ENCODE measurements around the gene PLCH1. TPM values are rescaled to one million over a fixed set of nuclear protein-coding genes. Genes with fewer than 3 reads are reported as not detected.

PLCH1 gene
- total RNA-seq, 1 donor from 2014 or later: not detected

DNA sequence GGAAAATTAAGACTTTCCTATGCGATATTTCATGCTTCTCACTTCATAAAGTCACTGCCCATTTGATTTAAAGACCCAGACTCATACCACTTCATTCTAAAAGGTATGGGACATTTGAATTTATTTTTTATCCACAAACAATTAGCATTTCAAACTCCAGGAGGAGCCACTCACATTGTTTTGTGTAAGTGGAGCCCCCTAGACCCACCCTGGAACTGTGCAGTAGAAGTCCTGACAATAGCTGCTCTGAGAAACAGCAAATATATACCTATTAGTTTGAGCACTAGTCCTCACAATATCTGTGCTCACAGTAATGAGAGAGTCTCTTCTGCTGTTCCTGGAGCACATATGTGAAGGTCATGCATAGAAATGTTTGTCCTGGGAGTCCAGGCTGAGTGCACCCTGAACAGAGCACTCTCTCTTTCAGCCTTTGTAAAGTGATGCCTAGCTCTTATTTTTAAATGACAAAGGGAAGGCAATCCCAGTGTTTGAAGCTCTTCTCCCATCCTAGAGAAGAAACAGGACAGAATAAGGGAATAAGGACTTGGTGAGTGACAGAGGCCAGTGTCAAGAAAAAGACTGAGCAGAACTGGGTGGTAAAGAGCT lies 323.9 kb downstream of the PLCH1 start:
- Mint-ChIP-seq H3K36me3 (ENCODE audit: unreplicated experiment) (no peaks in the 10 kb centered on the region), H3K9me3 (ENCODE audit: unreplicated experiment) (no peaks in the 10 kb centered on the region), H3K27ac (ENCODE audit: unreplicated experiment) (peak overlapping the region; percentile 40), H3K4me1 (ENCODE audit: unreplicated experiment) (peaks cover 11% of the 10 kb centered on the region), H3K27me3 (ENCODE audit: unreplicated experiment) (no peaks in the 10 kb centered on the region), H3K4me3 (ENCODE audit: unreplicated experiment) (no peak overlapping the region)
- TF ChIP-seq, protein P1, sequence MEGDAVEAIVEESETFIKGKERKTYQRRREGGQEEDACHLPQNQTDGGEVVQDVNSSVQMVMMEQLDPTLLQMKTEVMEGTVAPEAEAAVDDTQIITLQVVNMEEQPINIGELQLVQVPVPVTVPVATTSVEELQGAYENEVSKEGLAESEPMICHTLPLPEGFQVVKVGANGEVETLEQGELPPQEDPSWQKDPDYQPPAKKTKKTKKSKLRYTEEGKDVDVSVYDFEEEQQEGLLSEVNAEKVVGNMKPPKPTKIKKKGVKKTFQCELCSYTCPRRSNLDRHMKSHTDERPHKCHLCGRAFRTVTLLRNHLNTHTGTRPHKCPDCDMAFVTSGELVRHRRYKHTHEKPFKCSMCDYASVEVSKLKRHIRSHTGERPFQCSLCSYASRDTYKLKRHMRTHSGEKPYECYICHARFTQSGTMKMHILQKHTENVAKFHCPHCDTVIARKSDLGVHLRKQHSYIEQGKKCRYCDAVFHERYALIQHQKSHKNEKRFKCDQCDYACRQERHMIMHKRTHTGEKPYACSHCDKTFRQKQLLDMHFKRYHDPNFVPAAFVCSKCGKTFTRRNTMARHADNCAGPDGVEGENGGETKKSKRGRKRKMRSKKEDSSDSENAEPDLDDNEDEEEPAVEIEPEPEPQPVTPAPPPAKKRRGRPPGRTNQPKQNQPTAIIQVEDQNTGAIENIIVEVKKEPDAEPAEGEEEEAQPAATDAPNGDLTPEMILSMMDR (IDR thresholded peaks at IDR 0.05): peak; percentile 17
- DNase-seq (ENCODE audit: extremely low spot score, unreplicated experiment): no peak

DNA sequence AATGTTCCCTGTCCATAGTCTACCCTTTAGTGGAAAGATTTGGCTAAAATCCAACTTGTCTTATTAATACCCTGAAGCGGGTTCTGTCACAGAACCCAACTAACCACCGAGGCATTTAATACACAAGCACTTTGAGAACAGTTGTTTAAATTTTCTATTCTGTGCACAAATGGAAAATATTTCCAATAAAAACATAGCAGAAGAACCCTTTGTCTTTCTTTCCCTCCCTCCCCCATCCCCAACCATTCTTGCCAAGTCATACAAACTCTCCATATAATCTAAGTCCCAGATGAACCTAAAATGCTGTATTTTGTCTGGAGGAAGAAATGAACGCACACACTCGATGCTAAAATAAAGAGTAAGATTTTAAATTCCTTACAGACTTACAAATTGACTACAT lies 324.5 kb downstream of the PLCH1 start:
- no peaks in the 10 kb centered on the region for H3K27me3 Mint-ChIP-seq (ENCODE audit: unreplicated experiment)
- H3K36me3 Mint-ChIP-seq (ENCODE audit: unreplicated experiment): no peaks in the 10 kb centered on the region
- DNase-seq (ENCODE audit: extremely low spot score, unreplicated experiment): no peak
- no peak overlapping the region for H3K4me3 Mint-ChIP-seq (ENCODE audit: unreplicated experiment)
- peak overlapping the region; percentile 40 for H3K27ac Mint-ChIP-seq (ENCODE audit: unreplicated experiment)
- no peaks in the 10 kb centered on the region for H3K9me3 Mint-ChIP-seq (ENCODE audit: unreplicated experiment)
- H3K4me1 Mint-ChIP-seq (ENCODE audit: unreplicated experiment): peaks cover 11% of the 10 kb centered on the region
- TF ChIP-seq, protein P1 (IDR thresholded peaks at IDR 0.05): no peak

DNA sequence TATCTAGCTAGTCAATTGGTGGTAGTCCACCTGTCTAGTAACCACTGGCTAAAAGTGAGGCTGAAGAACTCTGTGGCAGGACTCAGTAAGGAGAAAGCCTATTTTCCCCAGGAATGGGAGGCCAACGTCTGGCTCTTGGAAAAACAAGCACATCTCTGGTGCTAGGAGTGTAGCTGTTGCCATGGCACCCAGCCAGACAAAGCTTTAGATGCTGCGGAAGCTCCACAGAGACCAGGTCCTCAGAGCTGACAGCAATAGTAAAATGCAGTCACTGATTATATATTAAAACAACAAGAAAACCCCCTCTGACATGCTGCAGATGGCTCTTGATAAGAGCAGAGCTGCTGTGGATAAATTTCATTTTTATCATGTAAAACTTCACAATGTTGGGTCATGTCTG lies 326.5 kb downstream of the PLCH1 start:
- H3K4me1 Mint-ChIP-seq (ENCODE audit: unreplicated experiment): peaks cover 11% of the 10 kb centered on the region
- no peak overlapping the region for H3K4me3 Mint-ChIP-seq (ENCODE audit: unreplicated experiment)
- TF ChIP-seq, protein P1 (IDR thresholded peaks at IDR 0.05): no peak

DNA sequence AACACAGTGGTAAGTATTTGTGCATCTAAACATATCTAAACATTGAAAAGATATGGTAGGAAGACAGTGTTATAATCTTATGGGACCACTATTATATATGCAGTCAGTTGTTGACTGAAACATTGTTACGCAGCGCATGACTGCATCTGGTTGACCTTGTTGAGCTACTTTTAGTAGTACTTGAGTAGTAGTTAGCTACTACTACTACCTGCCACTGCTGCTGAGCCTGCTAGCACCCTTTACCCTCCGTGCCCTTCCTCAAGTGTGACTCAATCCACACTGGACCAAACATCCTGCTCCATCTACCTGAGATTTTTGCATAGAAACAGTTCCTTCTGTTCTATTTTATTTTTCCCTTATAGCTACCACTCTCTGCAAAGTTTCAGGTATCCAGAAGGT lies 327.8 kb downstream of the PLCH1 start:
- H3K36me3 Mint-ChIP-seq (ENCODE audit: unreplicated experiment): no peaks in the 10 kb centered on the region

More for the DNA sequence above, 326.5 kb downstream of the PLCH1 start:
- Mint-ChIP-seq H3K27ac (ENCODE audit: unreplicated experiment) (no peak overlapping the region), H3K27me3 (ENCODE audit: unreplicated experiment) (no peaks in the 10 kb centered on the region), H3K9me3 (ENCODE audit: unreplicated experiment) (no peaks in the 10 kb centered on the region), H3K36me3 (ENCODE audit: unreplicated experiment) (no peaks in the 10 kb centered on the region)
- DNase-seq (ENCODE audit: extremely low spot score, unreplicated experiment): no peak

DNA sequence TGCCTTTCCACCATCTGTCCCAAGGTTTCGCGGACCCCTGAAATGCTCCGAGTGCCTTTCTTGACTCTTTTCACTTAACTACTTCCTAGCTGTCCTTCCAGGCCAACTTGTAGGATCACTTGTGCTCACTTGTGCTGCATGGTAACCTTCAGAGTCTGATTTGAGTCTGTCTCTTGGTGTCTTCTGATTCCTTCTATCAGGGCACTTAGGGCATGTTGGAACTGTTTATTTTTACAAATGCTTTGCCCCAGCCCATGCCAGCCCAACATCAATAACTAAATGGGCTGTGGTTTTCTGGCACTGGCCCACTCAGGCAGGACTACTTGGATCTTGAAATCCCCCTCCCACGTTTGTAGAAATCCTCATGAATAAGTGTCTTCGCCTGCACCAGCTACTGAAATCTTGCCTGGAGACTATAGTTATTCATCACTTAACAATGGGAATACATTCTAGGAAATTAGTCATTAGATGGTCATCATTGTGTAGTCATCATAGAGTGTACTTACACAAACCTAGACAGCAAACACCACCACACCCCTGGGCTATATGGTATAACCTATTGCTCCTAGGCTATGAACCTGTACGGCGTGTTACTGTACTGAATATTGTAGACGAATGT lies 328.3 kb downstream of the PLCH1 start:
- no peak for DNase-seq (ENCODE audit: extremely low spot score, unreplicated experiment)
- H3K9me3 Mint-ChIP-seq (ENCODE audit: unreplicated experiment): no peaks in the 10 kb centered on the region
- peaks cover 11% of the 10 kb centered on the region for H3K4me1 Mint-ChIP-seq (ENCODE audit: unreplicated experiment)
- H3K4me3 Mint-ChIP-seq (ENCODE audit: unreplicated experiment): no peak overlapping the region
- H3K27ac Mint-ChIP-seq (ENCODE audit: unreplicated experiment): no peak overlapping the region
- no peaks in the 10 kb centered on the region for H3K36me3 Mint-ChIP-seq (ENCODE audit: unreplicated experiment)
- TF ChIP-seq, protein P1 (IDR thresholded peaks at IDR 0.05): no peak
- no peaks in the 10 kb centered on the region for H3K27me3 Mint-ChIP-seq (ENCODE audit: unreplicated experiment)

More for the DNA sequence above, 327.8 kb downstream of the PLCH1 start:
- no peak for DNase-seq (ENCODE audit: extremely low spot score, unreplicated experiment)
- no peak overlapping the region for H3K27ac Mint-ChIP-seq (ENCODE audit: unreplicated experiment)
- H3K4me1 Mint-ChIP-seq (ENCODE audit: unreplicated experiment): peaks cover 11% of the 10 kb centered on the region
- no peaks in the 10 kb centered on the region for H3K9me3 Mint-ChIP-seq (ENCODE audit: unreplicated experiment)
- H3K27me3 Mint-ChIP-seq (ENCODE audit: unreplicated experiment): no peaks in the 10 kb centered on the region
- H3K4me3 Mint-ChIP-seq (ENCODE audit: unreplicated experiment): no peak overlapping the region
- TF ChIP-seq, protein P1 (IDR thresholded peaks at IDR 0.05): no peak

All from osteocyte (in vitro differentiated cells).